WTC11 (cell line): Measurements from ENCODE around the gene CALU. TPM values are rescaled to one million over a fixed set of nuclear protein-coding genes. Genes with fewer than 3 reads are reported as not detected.

ENCODE experiments used
- ATAC-seq: fragments of 200-7000 bp; cut with Tn5 transposase; 2 replicates; pipeline ENCODE4 v1.10.0; 2021; ENCODE audit warnings: mild to moderate bottlenecking, moderate library complexity
- CTCF ChIA-PET: fragments of 300-600 bp; sonication (Branson Sonifier 250); formaldehyde crosslinking; loops from one replicate; lab custom pipeline; 2021; ENCODE audit warnings: antibody characterized with exemption; lab: Charles Lee
- POLR2A ChIA-PET: fragments of 350-600 bp; sonication (Branson Sonifier 250); formaldehyde crosslinking; loops from one replicate; lab custom pipeline; 2021; ENCODE audit warnings: antibody characterized with exemption; lab: Charles Lee
- DNase-seq: peaks from one replicate; pipeline ENCODE4 v3.0.0; 2021; ENCODE audit warnings: low spot score
- H3K27ac Mint-ChIP-seq: 2 replicates; pipeline ENCODE4 v1.8.0; 2021; ENCODE audit warnings: mixed read lengths
- H3K27me3 Mint-ChIP-seq: 2 replicates; pipeline ENCODE4 v1.8.0; 2021; ENCODE audit warnings: low read depth, mild to moderate bottlenecking, moderate library complexity, mixed read lengths
- H3K36me3 Mint-ChIP-seq: 2 replicates; pipeline ENCODE4 v1.8.0; 2021; ENCODE audit warnings: mixed read lengths
- H3K4me1 Mint-ChIP-seq: 2 replicates; pipeline ENCODE4 v1.8.0; 2022; ENCODE audit warnings: mixed read lengths
- H3K4me3 Mint-ChIP-seq: 2 replicates; pipeline ENCODE4 v1.8.0; 2021; ENCODE audit warnings: mild to moderate bottlenecking, moderate library complexity, mixed read lengths
- H3K9me3 Mint-ChIP-seq: 2 replicates; pipeline ENCODE4 v1.8.0; 2021; ENCODE audit warnings: mixed read lengths
- ATF1 ChIP-seq: sonication (generic); formaldehyde crosslinking; IDR thresholded peaks from 2 replicates; pipeline ENCODE4 v1.8.1; 2023; ENCODE audit warnings: mild to moderate bottlenecking, moderate library complexity, missing genetic modification reagents
- ATF2 ChIP-seq: sonication (generic); formaldehyde crosslinking; IDR thresholded peaks from 2 replicates; pipeline ENCODE4 v1.8.1; 2022; ENCODE audit warnings: low read depth, missing genetic modification reagents, borderline replicate concordance
- CREB1 ChIP-seq: sonication (generic); formaldehyde crosslinking; IDR thresholded peaks from 2 replicates; pipeline ENCODE4 v1.8.0; 2023; ENCODE audit warnings: mild to moderate bottlenecking, missing genetic modification reagents
- CTCF ChIP-seq: fragments of 200-600 bp; IDR thresholded peaks from 2 replicates; pipeline ENCODE4 v1.8.0; 2022; ENCODE audit warnings: antibody characterized with exemption
- ESRRA ChIP-seq: sonication (generic); formaldehyde crosslinking; IDR thresholded peaks from 2 replicates; pipeline ENCODE4 v1.8.1; 2022; ENCODE audit warnings: mild to moderate bottlenecking, missing genetic modification reagents, borderline replicate concordance
- ETV6 ChIP-seq: sonication (generic); formaldehyde crosslinking; IDR thresholded peaks from 2 replicates; pipeline ENCODE4 v1.8.1; 2022; ENCODE audit warnings: mild to moderate bottlenecking, missing genetic modification reagents
- FOXP1 ChIP-seq: sonication (generic); formaldehyde crosslinking; IDR thresholded peaks from 2 replicates; pipeline ENCODE4 v1.8.0; 2022; ENCODE audit warnings: missing genetic modification reagents, mild to moderate bottlenecking, moderate library complexity, borderline replicate concordance
- IRF2 ChIP-seq: sonication (generic); formaldehyde crosslinking; IDR thresholded peaks from 2 replicates; pipeline ENCODE4 v1.8.0; 2022; ENCODE audit warnings: low read depth, missing genetic modification reagents, borderline replicate concordance
- JAZF1 ChIP-seq: fragments of 250-450 bp; sonication (Bioruptor Pico); IDR thresholded peaks from 2 replicates; pipeline ENCODE4 v1.9.0; 2021; ENCODE audit warnings: moderate library complexity, mild to moderate bottlenecking, inconsistent platforms
- NR1H2 ChIP-seq: sonication (generic); formaldehyde crosslinking; IDR thresholded peaks from 2 replicates; pipeline ENCODE4 v1.9.0; 2021; ENCODE audit warnings: mild to moderate bottlenecking, moderate library complexity, missing genetic modification reagents
- NR3C1 ChIP-seq: sonication (generic); formaldehyde crosslinking; conservative IDR thresholded peaks from 2 replicates; pipeline ENCODE4 v1.8.1; 2023; ENCODE audit warnings: low read depth, mild to moderate bottlenecking, missing genetic modification reagents
- OVOL2 ChIP-seq: fragments of 250-450 bp; sonication (Bioruptor Pico); IDR thresholded peaks from 2 replicates; pipeline ENCODE4 v1.9.0; 2021; ENCODE audit warnings: mild to moderate bottlenecking, borderline replicate concordance
- TCF7 ChIP-seq: sonication (generic); formaldehyde crosslinking; IDR thresholded peaks from 2 replicates; pipeline ENCODE4 v1.8.0; 2022; ENCODE audit warnings: mild to moderate bottlenecking, low read depth, missing genetic modification reagents, moderate library complexity
- TEAD4 ChIP-seq: sonication (generic); formaldehyde crosslinking; IDR thresholded peaks from 2 replicates; pipeline ENCODE4 v1.8.0; 2022; ENCODE audit warnings: mild to moderate bottlenecking, missing genetic modification reagents
- total RNA-seq: library from RNA; stranded (reverse); gene quantifications from 3 replicates; pipeline ENCODE4 v1.2.3, GENCODE V29; 2021
- TF ChIP-seq, protein P1 (sequence below): sonication (generic); formaldehyde crosslinking; IDR thresholded peaks from 2 replicates; pipeline ENCODE4 v1.8.1; 2023; ENCODE audit warnings: mild to moderate bottlenecking, moderate library complexity, missing genetic modification reagents
- TF ChIP-seq, protein P2 (sequence below): sonication (generic); formaldehyde crosslinking; IDR thresholded peaks from 2 replicates; pipeline ENCODE4 v1.8.1; 2022; ENCODE audit warnings: missing genetic modification reagents, borderline replicate concordance
- TF ChIP-seq, protein P3 (sequence below): fragments of 250-450 bp; sonication (Bioruptor Pico); IDR thresholded peaks from 2 replicates; pipeline ENCODE4 v1.9.0; 2021; ENCODE audit warnings: mild to moderate bottlenecking
- TF ChIP-seq, protein P4 (sequence below): sonication (generic); formaldehyde crosslinking; IDR thresholded peaks from 2 replicates; pipeline ENCODE4 v1.8.0; 2022; ENCODE audit warnings: missing genetic modification reagents
- TF ChIP-seq, protein P5 (sequence below): sonication (generic); formaldehyde crosslinking; IDR thresholded peaks from 2 replicates; pipeline ENCODE4 v1.8.0; 2022; ENCODE audit warnings: mild to moderate bottlenecking, missing genetic modification reagents

The CALU gene
- total RNA-seq, 1 experiment from 2014 or later = 150 TPM

DNA sequence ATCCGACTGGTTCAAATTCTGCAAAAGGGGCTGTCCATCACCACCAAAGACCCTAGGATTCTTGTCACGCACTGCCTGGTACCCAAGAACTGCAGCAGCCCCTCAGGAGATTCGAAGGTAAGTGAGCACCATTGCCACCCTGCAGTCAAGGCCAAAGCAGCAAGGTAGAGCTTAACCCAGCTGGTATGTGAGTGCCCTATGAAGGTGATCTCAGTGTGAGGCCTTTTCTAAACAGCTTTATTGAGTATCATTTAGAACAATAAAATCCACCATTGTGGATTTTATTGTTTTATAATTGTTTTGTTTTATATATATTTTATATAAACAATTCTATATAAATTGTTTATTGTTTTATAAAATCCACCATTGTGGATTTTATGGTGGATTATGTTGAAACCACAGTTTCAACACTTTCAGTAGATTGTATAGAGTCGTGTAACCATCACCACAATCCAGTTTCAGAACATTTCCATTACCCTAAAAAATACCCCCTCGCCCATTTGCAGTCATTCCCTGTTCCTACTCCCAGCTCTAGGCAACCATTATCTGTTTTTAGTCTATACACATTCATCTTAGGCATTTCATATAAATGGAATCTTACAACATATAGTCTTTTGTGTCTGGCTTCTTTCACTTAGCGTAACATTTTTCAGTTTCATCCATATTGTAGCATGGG is 20.1 kb upstream of the CALU start:
- Mint-ChIP-seq H3K9me3 (no peaks in the 10 kb centered on the region), H3K27ac (no peak overlapping the region), H3K36me3 (no peaks in the 10 kb centered on the region), H3K4me3 (no peak overlapping the region), H3K4me1 (peaks cover 7% of the 10 kb centered on the region; the same call in 1 of the 2 replicates), H3K27me3 (peaks cover 11% of the 10 kb centered on the region)
- ATAC-seq = no peak
- ChIA-PET CTCF (no interaction called here), POLR2A (no interaction called here)
- no peak for DNase-seq
- no peak for TF ChIP-seq ATF1 (CRISPR knock-in tag)
- no peak for TF ChIP-seq TEAD4 (CRISPR knock-in tag)
- TF ChIP-seq FOXP1 (CRISPR knock-in tag) = no peak
- TF ChIP-seq NR3C1 = no peak
- TF ChIP-seq, protein P1, sequence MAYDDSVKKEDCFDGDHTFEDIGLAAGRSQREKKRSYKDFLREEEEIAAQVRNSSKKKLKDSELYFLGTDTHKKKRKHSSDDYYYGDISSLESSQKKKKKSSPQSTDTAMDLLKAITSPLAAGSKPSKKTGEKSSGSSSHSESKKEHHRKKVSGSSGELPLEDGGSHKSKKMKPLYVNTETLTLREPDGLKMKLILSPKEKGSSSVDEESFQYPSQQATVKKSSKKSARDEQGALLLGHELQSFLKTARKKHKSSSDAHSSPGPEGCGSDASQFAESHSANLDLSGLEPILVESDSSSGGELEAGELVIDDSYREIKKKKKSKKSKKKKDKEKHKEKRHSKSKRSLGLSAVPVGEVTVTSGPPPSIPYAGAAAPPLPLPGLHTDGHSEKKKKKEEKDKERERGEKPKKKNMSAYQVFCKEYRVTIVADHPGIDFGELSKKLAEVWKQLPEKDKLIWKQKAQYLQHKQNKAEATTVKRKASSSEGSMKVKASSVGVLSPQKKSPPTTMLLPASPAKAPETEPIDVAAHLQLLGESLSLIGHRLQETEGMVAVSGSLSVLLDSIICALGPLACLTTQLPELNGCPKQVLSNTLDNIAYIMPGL (CRISPR knock-in tag) = no peak
- no peak for TF ChIP-seq IRF2 (CRISPR knock-in tag)
- no peak for TF ChIP-seq ETV6
- TF ChIP-seq, protein P2, sequence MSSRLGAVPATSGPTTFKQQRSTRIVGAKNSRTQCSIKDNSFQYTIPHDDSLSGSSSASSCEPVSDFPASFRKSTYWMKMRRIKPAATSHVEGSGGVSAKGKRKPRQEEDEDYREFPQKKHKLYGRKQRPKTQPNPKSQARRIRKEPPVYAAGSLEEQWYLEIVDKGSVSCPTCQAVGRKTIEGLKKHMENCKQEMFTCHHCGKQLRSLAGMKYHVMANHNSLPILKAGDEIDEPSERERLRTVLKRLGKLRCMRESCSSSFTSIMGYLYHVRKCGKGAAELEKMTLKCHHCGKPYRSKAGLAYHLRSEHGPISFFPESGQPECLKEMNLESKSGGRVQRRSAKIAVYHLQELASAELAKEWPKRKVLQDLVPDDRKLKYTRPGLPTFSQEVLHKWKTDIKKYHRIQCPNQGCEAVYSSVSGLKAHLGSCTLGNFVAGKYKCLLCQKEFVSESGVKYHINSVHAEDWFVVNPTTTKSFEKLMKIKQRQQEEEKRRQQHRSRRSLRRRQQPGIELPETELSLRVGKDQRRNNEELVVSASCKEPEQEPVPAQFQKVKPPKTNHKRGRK (CRISPR knock-in tag) = no peak
- no peak for TF ChIP-seq TCF7
- no peak for TF ChIP-seq NR1H2 (CRISPR knock-in tag)
- no peak for TF ChIP-seq CTCF
- TF ChIP-seq, protein P3, sequence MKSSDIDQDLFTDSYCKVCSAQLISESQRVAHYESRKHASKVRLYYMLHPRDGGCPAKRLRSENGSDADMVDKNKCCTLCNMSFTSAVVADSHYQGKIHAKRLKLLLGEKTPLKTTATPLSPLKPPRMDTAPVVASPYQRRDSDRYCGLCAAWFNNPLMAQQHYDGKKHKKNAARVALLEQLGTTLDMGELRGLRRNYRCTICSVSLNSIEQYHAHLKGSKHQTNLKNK = no peak
- TF ChIP-seq OVOL2 (CRISPR knock-in tag) = no peak
- TF ChIP-seq, protein P4, sequence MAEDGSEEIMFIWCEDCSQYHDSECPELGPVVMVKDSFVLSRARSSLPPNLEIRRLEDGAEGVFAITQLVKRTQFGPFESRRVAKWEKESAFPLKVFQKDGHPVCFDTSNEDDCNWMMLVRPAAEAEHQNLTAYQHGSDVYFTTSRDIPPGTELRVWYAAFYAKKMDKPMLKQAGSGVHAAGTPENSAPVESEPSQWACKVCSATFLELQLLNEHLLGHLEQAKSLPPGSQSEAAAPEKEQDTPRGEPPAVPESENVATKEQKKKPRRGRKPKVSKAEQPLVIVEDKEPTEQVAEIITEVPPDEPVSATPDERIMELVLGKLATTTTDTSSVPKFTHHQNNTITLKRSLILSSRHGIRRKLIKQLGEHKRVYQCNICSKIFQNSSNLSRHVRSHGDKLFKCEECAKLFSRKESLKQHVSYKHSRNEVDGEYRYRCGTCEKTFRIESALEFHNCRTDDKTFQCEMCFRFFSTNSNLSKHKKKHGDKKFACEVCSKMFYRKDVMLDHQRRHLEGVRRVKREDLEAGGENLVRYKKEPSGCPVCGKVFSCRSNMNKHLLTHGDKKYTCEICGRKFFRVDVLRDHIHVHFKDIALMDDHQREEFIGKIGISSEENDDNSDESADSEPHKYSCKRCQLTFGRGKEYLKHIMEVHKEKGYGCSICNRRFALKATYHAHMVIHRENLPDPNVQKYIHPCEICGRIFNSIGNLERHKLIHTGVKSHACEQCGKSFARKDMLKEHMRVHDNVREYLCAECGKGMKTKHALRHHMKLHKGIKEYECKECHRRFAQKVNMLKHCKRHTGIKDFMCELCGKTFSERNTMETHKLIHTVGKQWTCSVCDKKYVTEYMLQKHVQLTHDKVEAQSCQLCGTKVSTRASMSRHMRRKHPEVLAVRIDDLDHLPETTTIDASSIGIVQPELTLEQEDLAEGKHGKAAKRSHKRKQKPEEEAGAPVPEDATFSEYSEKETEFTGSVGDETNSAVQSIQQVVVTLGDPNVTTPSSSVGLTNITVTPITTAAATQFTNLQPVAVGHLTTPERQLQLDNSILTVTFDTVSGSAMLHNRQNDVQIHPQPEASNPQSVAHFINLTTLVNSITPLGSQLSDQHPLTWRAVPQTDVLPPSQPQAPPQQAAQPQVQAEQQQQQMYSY = no peak
- TF ChIP-seq CREB1 (CRISPR knock-in tag) = no peak
- TF ChIP-seq, protein P5, sequence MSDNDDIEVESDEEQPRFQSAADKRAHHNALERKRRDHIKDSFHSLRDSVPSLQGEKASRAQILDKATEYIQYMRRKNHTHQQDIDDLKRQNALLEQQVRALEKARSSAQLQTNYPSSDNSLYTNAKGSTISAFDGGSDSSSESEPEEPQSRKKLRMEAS = no peak
- TF ChIP-seq ESRRA (CRISPR knock-in tag) = no peak
- TF ChIP-seq ATF2 (CRISPR knock-in tag) = no peak
- no peak for TF ChIP-seq JAZF1 (CRISPR knock-in tag)
